Measurements from ENCODE around the gene MAPK8IP1.
"Not testable (repeated sequence)": the region's sequence is repeated elsewhere in the genome, so short reads cannot be mapped to it uniquely, and the experiment has no call there.

MAPK8IP1 gene

GRCh38 chr11:45885274-45885920, at the start of gene MAPK8IP1:
Gene MAPK8IP1, plus strand, starts transcription at chr11:45885651. Its CDS starts 170 bp downstream, at chr11:45885821.
- POLR2A ChIA-PET, result no interaction called here
- DNase-seq (ENCODE audit: low read depth, low spot score), result no peak
- no peak for TF ChIP-seq CTCF (IDR thresholded peaks at IDR 0.05; ENCODE audit: insufficient read depth, low read length, missing control alignments)
- CTCF ChIA-PET, result no interaction called here
- H3K4me3 ChIP-seq (ENCODE audit: low read depth, low read length), result peak within 1 kb of the TSS; percentile 48

GRCh38 chr11:45839204-45839603, 46.2 kb upstream of the MAPK8IP1 start:
- ChIA-PET POLR2A (no interaction called here), CTCF (no interaction called here)
- TF ChIP-seq CTCF (IDR thresholded peaks at IDR 0.05; ENCODE audit: insufficient read depth, low read length, missing control alignments), result no peak
- no peak for DNase-seq (ENCODE audit: low read depth, low spot score)
- no peak overlapping the region for H3K4me3 ChIP-seq (ENCODE audit: low read depth, low read length)

- POLR2A ChIA-PET; CTCF ChIA-PET; DNase-seq (ENCODE audit: low read depth, low spot score); H3K4me3 ChIP-seq (ENCODE audit: low read depth, low read length): not testable (repeated sequence)
Observed at GRCh38 chr11:45840251-45840650, 45.2 kb upstream of the MAPK8IP1 start.

GRCh38 chr11:45843158-45843924, 42.1 kb upstream of the MAPK8IP1 start:
- H3K4me3 ChIP-seq (ENCODE audit: low read depth, low read length), result no peak overlapping the region
- POLR2A ChIA-PET, result no interaction called here
- peak; percentile 90 for TF ChIP-seq CTCF (IDR thresholded peaks at IDR 0.05; ENCODE audit: insufficient read depth, low read length, missing control alignments)
- CTCF ChIA-PET, result interaction anchor here (1.1 to 6.7 kb wide), 34 partner anchors 8 to 396 kb away, joined by 3 to 118 read pairs (median 5); partner anchors contain the start of gene SLC35C1
- no peak for DNase-seq (ENCODE audit: low read depth, low spot score)

- TF ChIP-seq CTCF (IDR thresholded peaks at IDR 0.05; ENCODE audit: insufficient read depth, low read length, missing control alignments), result no peak
- ChIA-PET POLR2A (no interaction called here), CTCF (interaction anchor here (1.1 to 6.7 kb wide), 7 partner anchors 11 to 162 kb away, joined by 3 to 118 read pairs (median 5); partner anchors contain the start of gene PEX16)
- no peak overlapping the region for H3K4me3 ChIP-seq (ENCODE audit: low read depth, low read length)
- no peak for DNase-seq (ENCODE audit: low read depth, low spot score)
Observed at GRCh38 chr11:45844822-45845578, 40.5 kb upstream of the MAPK8IP1 start.

GRCh38 chr11:45846174-45846675, 39.2 kb upstream of the MAPK8IP1 start:
- ChIA-PET CTCF (interaction anchor here (1.6 to 6.7 kb wide), 5 partner anchors 10 to 27 kb away, joined by 5 to 118 read pairs (median 48); no protein-coding TSS in a partner anchor), POLR2A (interaction anchor here (1.4 to 1.6 kb wide), 2 partner anchors 12 to 14 kb away, joined by 8 to 10 read pairs; no protein-coding TSS in a partner anchor)
- no peak for TF ChIP-seq CTCF (IDR thresholded peaks at IDR 0.05; ENCODE audit: insufficient read depth, low read length, missing control alignments)
- H3K4me3 ChIP-seq (ENCODE audit: low read depth, low read length), result no peak overlapping the region
- no peak for DNase-seq (ENCODE audit: low read depth, low spot score)

Data from AG04449 (cell line).